SKM-1 (cell line): ENCODE results near the gene SHC2.

Experiments
- DNase-seq: peaks from one replicate; lab custom pipeline; 2025; ENCODE audit not compliant: unreplicated experiment; lab: John Stamatoyannopoulos, UW

Gene SHC2

DNA sequence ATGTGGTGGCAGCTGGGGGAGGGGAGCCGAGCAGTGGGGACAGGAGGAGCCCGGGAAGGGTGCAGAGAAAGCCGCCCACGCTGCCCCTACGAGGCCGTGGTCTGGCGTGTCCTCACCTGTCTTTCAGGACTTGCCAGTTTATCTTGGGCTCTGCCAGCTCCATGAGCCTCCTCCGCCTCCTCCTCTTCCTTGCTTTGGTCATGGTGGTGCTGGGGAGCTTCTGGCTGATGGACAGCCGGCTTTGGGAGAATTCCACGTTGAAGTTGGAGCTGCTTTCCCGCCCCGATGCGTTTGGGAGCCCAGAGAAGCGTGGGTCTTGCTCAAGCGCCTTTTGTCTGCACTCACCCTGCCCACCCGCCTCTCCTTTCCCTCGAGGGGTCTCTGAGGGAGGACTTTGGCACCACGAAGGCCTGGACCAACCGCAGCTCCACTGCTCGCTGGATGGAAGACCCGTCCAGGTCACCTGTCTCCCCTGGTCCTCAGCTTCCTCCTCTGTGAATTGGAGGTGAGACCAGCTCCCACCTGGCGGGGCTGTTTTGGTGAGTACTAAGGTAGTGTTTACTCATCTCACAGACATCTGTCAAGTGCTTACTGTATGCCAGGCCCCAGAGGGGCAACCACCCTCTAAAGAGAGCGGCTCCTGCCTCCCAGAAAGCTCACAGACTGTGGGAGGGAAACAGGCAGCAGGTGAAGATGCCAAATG is 86.5 kb downstream of the SHC2 start:
- DNase-seq, result no peak

DNA sequence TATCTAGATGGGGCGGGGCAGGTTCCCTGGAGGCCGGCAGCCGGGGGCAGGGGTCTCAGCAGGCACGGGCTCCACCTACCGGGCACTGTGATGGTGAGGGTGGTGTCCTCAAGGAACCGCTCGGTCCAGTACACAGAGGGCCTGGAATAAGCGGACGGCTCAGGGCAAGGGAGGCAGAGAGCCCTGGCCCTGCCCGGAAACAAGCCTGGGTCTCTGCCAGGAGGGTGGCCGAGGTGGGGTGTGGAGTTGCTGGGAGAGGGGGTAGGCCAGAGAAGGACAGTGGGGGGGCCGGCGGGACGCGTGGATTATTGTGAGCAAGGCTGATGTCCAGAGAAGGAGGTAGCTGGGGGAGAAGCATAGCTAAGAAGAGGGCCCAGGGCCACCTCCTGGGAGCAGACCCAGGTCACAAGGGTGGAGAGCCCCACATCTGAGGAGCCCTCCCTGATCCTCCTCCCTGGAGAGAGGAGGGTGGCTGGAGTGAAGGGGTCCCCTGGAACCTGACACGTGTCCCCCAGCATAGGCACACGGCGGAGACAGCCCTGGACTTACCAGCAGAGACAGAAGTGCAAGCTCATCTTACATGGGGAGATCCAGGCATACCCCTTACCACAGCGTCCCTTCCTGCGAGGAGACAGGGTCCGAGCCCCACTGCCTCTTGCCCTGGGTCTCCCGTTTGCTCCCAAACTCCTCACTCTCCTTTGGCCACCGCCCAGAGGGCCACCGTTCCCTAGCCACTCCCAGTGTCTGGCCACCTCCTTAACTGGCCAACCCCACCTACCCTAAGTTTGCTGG is 87.2 kb downstream of the SHC2 start:
- DNase-seq, result no peak

DNA sequence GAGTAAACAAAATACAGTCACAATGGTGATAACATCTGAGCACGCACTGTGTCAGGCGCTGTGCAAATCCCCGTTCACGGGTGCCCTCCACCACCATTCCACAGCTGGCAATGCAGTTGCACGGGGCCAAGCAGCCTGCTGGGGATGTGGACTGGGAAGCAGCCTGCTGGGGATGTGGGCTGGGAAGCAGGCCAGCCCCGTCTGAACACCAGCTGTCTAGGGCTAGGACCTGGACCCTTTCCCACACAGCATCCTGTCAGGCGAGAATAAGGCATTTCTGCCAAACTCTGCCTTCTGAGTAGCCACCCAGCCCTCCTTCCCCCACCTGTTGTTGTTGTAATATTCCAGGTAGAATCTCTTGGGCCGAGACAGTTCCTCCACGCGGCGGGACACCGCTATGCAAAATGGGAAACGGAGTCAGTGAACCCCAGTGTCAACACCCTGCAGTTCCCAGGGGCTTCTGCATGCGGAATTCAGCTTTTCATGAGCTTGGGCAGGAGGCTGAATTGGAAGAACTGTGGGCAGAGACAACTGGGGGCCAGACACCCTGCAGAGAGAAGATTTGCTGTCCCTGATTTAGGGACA is 88.4 kb downstream of the SHC2 start:
- DNase-seq, result no peak

DNA sequence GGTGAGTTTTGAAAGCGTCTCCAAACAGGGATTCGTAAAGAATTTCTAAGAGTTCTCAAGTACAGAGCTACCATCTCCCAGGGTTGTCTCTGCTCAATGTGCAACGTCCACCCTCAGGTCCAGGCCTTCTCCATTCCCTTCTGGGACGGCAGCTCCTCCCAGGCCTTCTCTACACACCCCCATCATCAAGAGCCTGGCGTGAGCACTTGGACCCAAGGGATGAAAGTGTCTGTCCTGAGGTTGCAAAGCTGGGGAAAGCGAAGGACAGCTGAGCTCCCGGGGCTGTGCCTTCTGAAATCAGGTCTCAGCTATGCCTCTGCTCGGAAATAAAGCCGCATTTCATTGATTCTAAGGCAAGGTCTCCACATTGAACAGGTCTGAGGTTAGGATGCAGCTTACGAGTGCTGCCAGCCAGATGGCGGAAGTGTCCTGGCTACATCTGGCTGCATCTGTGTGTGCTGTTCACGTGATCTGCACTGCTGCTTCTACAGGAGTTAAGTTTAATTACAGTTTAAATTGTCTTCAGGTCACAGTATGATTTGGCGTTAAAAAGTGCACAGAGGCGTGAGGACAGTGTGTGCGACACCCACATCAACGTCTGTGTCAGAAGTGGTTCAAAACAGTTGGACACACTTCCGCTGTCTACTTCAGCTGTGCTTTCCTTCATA is 89.2 kb downstream of the SHC2 start:
- DNase-seq, result no peak

DNA sequence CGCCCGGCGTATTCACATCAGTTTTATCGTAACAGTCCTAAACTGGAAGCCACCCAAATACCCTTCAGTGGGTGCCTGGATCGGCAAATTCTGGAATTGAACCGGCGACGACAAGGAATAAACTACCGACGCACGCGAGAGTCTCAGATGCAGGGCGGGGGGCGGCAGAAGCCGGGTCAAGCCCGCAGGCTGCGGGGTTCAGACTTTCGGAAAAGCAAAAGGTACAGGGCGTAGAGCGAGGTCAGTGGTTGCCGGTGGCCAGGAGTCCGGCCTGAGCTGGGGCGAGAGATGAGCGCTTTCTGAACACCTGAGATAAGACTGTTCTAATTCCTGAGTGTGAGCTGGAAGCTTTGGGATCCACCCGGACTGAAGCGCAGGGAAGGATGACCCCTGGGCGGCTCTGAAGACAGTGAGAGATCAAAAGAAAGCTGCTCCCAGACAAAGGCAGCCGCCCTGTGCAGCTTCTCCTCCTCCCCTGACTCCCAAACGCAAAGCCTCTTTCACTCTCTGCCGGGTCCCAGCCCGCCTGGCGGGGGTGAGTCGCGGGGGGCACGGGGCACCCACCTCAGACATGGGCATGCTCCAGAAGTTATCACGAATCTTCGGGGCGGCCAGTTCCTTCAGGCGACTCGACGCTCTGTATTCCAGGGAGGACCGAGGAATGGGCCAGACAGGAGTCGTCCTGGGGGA is 90.0 kb downstream of the SHC2 start:
- DNase-seq, result no peak

DNA sequence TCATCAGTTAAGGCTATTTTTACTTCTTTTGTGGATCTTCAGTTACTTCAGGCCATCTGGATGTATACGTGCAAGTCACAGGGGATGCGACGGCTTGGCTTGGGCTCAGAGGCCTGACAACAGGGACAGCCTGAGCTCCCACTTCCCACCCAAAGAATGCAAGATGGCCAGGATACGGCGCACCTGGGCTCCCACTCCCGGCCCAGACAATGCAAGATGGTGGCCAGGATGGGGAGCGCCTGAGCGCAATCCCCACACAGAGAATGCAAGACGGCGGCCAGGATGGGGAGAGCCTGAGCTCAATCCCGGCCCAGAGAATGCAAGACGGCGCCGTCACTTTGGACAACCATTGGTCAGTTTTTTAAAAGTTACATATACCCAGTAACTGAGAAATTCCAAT is 91.0 kb downstream of the SHC2 start:
- no peak for DNase-seq

DNA sequence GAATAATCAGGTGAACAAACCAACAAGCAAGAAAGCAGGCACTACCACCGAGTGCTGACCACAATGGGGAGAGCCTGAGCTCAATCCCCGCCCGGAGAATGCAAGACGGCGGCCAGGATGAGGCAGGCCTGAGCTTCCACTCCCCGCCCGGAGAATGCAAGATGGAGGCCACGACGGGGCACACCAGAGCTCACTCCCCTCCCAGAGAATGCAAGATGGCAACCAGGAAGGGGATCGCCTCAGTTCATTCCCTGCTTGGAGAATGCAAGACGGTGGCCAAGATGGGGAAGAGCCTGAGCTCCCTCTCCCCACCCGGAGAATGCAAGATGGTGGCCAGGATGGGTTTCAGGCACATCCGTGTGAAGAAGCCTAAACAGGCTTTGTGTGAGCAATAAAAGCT is 91.6 kb downstream of the SHC2 start:
- no peak for DNase-seq

DNA sequence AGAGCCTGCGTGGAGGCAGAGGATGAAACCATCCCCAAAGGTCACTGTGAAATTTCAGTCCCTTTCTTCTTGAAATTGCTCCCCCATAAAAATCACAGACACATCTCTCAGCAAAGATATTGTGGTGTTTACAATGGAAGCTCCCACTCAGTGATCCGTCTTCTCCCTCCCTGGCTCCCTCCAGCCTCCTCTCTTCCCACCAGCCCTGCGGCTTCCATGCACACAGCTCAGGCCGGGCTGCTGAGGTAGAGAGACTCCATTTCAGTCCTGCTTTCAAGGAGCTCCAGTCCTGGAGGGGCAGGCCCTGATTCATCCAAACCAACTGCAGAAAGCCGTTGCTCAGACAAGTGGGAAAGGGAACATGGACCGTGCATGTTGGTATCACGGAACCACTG is 92.2 kb downstream of the SHC2 start:
- DNase-seq, result no peak

DNA sequence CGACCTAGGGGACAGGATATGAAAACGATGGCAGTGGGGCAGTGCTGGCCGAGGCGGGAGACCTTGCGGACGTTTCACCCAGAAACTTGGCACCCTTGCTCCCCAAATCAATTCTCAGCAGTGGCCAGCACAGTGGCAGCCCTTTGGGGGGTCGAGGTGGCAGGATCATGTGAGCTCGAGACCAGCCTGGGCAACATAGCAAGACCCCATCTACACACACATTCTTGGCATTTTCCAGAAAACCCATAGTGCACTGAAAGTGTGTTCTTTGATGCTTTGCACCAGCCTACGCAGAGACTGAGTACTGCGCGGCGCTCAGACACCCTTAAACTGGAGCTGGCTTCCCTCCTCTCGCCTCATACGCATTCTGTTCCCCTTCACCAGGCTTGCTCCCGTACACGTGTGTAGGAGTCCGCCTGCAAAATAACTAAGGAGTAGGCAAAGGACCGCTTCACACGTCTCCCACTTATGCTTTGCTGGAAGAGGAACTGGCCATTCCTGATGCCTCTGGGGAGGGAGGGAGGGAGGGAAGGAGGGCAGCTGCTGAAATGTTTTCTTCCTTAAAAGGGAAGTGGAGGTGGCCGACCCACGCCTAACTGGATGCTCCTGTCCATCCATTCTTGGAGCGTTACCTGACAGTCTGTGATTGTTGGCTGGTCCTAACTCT is 92.7 kb downstream of the SHC2 start:
- DNase-seq, result no peak

DNA sequence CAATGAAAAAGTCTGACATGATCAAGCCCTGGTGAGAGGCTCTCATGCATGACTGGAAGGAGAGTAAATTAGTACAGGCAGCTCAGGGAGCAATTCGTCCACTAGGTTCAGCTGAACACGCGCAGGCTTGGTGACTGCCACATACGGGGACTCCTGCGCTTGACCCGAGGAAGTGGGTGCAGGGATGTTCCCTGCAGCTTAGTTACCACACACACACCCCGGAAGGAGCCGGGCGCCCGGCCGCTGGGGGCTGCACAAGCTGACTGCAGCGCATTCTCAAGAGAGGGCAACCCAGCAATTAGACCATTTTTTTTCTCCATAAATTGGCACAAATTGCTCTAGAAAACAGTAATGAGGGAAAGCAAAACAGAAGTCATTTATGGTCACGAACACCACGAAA is 93.3 kb downstream of the SHC2 start:
- no peak for DNase-seq

DNA sequence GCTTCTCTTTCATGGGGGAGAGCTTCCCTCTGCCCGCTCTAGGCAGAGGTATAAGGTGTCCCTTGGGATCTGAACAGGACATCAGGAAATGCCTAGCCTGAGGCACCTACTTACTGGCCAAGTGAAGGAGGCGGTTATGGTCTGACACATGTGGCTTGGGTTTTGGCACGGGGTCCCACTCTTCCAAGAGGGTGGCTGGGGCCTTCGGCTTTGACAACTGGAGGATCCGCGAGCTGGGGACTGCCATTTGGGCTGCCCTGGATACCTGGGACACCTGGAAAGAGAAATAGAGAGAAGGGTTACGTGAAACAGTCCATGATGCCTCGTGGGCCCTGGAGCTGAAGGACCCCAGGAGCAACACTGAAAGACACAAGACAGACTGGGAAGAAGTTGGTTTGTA is 93.9 kb downstream of the SHC2 start:
- DNase-seq, result no peak
